ENCODE results near the gene STXBP1.

DNA sequence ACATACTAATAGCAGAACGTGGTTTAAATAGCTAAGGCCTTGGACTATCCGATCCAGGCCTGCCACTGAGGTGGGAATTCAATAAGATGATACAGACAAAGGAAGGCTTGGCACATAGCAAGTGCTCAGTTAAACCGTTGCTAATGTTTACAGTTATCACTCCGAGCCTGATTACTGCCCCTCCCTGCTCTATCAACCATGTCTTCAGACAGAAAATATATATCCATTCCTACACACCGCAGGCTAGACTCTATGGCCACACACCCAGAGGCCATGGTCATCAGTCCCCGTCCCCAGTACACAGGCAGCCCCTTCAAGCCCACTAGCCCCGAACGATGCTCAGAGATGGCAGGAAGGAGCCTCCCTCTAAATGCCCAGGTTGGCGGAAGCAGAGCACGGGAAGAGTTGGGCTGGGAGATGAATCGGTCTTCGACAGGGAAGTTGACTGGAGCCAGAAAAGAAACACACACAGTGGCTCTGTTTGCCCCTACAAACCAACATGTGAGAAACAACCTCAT is 49.7 kb upstream of the STXBP1 start:
- TF ChIP-seq EZH2 (IDR thresholded peaks at IDR 0.05; ENCODE audit: insufficient read depth, poor library complexity, severe bottlenecking), result no peak
- TF ChIP-seq EZH2phosphoT487 (IDR thresholded peaks at IDR 0.05; ENCODE audit: insufficient read depth, low read depth), result no peak

Data from GM23248 (cell line).